Measurements from ENCODE around the gene EPM2AIP1. TPM values are rescaled to one million over a fixed set of nuclear protein-coding genes. Genes with fewer than 3 reads are reported as not detected.

EPM2AIP1 gene
- total RNA-seq, 1 experiment from 2014 or later, result 7.8 TPM

GRCh38 chr3:36959821-36960220 is 33.1 kb downstream of the EPM2AIP1 start:
- no TSS peak for BruUV-seq (replicated peaks)
- CTCF ChIA-PET, result interaction anchor here (0.5 to 3.0 kb wide), 7 partner anchors 10 to 167 kb away, joined by 3 to 84 read pairs (median 4); partner anchors contain the start of genes EPM2AIP1 and MLH1
- H3K9ac ChIP-seq (ENCODE audit: low read length), result no peak overlapping the region
- peaks cover 3% of the 10 kb centered on the region for H3F3A ChIP-seq (ENCODE audit: low read length, unreplicated experiment)
- H3K4me2 ChIP-seq (ENCODE audit: low read length), result peak overlapping the region; percentile 16; the same call in 1 of the 2 replicates
- POLR2A ChIA-PET (ENCODE audit: unreplicated experiment), result no interaction called here
- no peak overlapping the region for H3K4me3 ChIP-seq (ENCODE audit: low read length)
- peak; percentile 62 for ATAC-seq
- intact Hi-C loops (cut with micrococcal nuclease), result no loop called here
- H3K9me2 ChIP-seq (replicated peaks; ENCODE audit: low read length), result no peaks in the 10 kb centered on the region
- TF ChIP-seq EZH2phosphoT487 (IDR thresholded peaks at IDR 0.05; ENCODE audit: borderline replicate concordance, low read length) (no peak), CTCF (conservative IDR thresholded peaks at IDR 0.05; ENCODE audit: low read depth, low read length) (no peak), EZH2 (IDR thresholded peaks at IDR 0.05; ENCODE audit: low read length, unreplicated experiment) (no peak)
- no peak overlapping the region for H2AFZ ChIP-seq (ENCODE audit: low read length)
- H3K9me3 ChIP-seq (ENCODE audit: low read length), result no peaks in the 10 kb centered on the region
- peaks cover 36% of the 10 kb centered on the region for H3K4me1 ChIP-seq (ENCODE audit: insufficient read depth, low read length)
- peak overlapping the region; percentile 19 for H3K27ac ChIP-seq (ENCODE audit: low read length)
- DNase-seq, result peak; percentile 89
- H3K27me3 ChIP-seq (ENCODE audit: low read length), result no peaks in the 10 kb centered on the region
- H3K79me2 ChIP-seq (ENCODE audit: low read length), result no peaks in the 10 kb centered on the region
- H4K20me1 ChIP-seq (ENCODE audit: low read length), result no peaks in the 10 kb centered on the region
- H3K36me3 ChIP-seq (ENCODE audit: low read depth, low read length), result no peaks in the 10 kb centered on the region

- peaks cover 35% of the 10 kb centered on the region for H3K4me1 ChIP-seq (ENCODE audit: insufficient read depth, low read length)
- H4K20me1 ChIP-seq (ENCODE audit: low read length), result no peaks in the 10 kb centered on the region
- ATAC-seq (peak; percentile 69), DNase-seq (peak; percentile 84)
- intact Hi-C loops (cut with micrococcal nuclease), result loop anchor here (1.0 kb wide), 5 partner anchors 35 to 229 kb away; partner anchors contain the start of genes EPM2AIP1 and MLH1
- H2AFZ ChIP-seq (ENCODE audit: low read length), result peak overlapping the region; percentile 37; the same call in 1 of the 2 replicates
- no peaks in the 10 kb centered on the region for H3K9me2 ChIP-seq (replicated peaks; ENCODE audit: low read length)
- BruUV-seq (replicated peaks), result no TSS peak
- no peaks in the 10 kb centered on the region for H3K9me3 ChIP-seq (ENCODE audit: low read length)
- no peaks in the 10 kb centered on the region for H3K27me3 ChIP-seq (ENCODE audit: low read length)
- H3K79me2 ChIP-seq (ENCODE audit: low read length), result no peaks in the 10 kb centered on the region
- H3K27ac ChIP-seq (ENCODE audit: low read length), result peak overlapping the region; percentile 77
- H3K36me3 ChIP-seq (ENCODE audit: low read depth, low read length), result no peaks in the 10 kb centered on the region
- H3F3A ChIP-seq (ENCODE audit: low read length, unreplicated experiment), result peaks cover 3% of the 10 kb centered on the region
- TF ChIP-seq EZH2phosphoT487 (IDR thresholded peaks at IDR 0.05; ENCODE audit: borderline replicate concordance, low read length), result no peak
- no peak for TF ChIP-seq CTCF (conservative IDR thresholded peaks at IDR 0.05; ENCODE audit: low read depth, low read length)
- TF ChIP-seq EZH2 (IDR thresholded peaks at IDR 0.05; ENCODE audit: low read length, unreplicated experiment), result no peak
- CTCF ChIA-PET, result interaction anchor here (0.5 to 3.0 kb wide), 11 partner anchors 12 to 206 kb away, joined by 3 to 84 read pairs (median 6); partner anchors contain the start of genes EPM2AIP1 and MLH1
- POLR2A ChIA-PET (ENCODE audit: unreplicated experiment), result interaction anchor here (0.5 to 0.9 kb wide), 3 partner anchors 20 to 1154 kb away, joined by 3 to 7 read pairs (median 3); partner anchors contain the start of genes EPM2AIP1 and MLH1
- H3K9ac ChIP-seq (ENCODE audit: low read length), result peak overlapping the region; percentile 46
- H3K4me3 ChIP-seq (ENCODE audit: low read length), result peak overlapping the region; percentile 53; the same call in 1 of the 2 replicates
- H3K4me2 ChIP-seq (ENCODE audit: low read length), result peak overlapping the region; percentile 74
These were observed 34.9 kb downstream of the EPM2AIP1 start for GRCh38 chr3:36957862-36958686.
